Activated CD8-positive, alpha-beta memory T cell treated with anti-CD3 and anti-CD28 coated beads, Interleukin-2, amount 50 U/mL, for 1 hour (primary cell): Measurements from ENCODE around the gene OR6C1.
"Not testable (repeated sequence)": the region's sequence is repeated elsewhere in the genome, so short reads cannot be mapped to it uniquely, and the experiment has no call there.

Source experiments
- DNase-seq: peaks from one replicate; pipeline ENCODE4 v3.0.0-alpha.2; 2020; ENCODE audit errors: extremely low read depth

The OR6C1 gene

DNA sequence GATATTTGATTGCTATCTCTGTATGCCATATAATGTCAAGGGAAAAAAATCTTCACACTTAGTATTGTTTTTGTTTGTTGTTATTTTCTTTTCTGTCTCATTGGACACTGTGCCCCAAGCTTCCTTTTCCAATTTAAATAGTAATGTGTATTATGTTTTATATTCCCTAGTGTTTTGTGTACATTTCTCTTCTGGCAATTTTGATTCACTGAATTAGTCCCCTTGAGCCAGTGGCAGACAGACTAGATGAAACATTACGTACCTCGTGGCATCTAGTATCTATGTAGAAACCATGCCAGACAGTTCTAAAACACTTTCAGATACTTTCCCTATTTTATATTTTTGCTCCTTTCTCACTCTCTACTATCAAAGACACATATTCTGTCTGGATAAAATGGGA is at the start of gene OR6C1:
TSS of gene OR6C1 (plus strand) at position 301 of the 400 bp plus-strand sequence. CDS start 6,257 bp downstream, outside the sequence.
- no peak for DNase-seq

GRCh38 chr12:55280991-55281390 is 33.2 kb upstream of the OR6C1 start:
- no peak for DNase-seq

DNA sequence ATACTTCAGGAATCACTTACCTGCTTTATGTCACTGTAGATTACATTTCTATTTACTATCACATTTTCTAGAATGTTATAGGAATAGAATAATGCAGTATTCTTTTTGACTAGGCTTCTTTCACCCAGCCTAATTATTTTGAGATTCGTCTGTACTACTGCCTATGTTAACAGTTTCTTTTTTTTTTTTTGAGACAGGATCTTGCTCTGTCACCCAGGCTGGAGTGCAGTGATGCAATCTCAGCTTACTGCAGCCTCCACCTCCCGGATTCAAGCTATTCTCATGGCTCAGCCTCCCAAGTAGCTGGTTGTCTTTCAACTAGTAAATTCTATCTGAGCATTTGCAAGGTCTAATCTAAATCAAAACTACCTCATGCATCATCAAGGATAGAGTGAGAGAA is 24.1 kb upstream of the OR6C1 start:
- no peak for DNase-seq

DNA sequence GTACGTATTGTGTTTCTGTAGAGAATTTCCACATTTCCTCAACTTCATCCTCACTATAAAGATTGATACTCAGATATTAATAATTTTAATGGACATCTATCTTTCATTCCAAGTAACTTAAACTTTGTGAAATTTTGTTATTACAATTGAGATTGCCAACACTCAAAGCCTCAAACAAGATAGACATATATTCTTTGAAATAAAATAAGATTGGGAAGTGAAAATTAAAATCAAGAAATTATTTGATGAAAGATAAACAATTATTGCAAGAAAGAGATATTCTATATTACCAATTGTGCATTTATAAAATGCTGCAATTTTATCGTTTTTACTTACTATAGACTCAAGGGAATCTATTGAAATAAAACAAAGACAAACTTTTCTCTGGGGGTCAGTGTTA is 17.7 kb upstream of the OR6C1 start, which contains the start of gene OR6C6:
TSS of gene OR6C6 (minus strand) at position 101 of the 400 bp plus-strand sequence. CDS start 1,337 bp downstream, outside the sequence.
- DNase-seq = no peak

DNA sequence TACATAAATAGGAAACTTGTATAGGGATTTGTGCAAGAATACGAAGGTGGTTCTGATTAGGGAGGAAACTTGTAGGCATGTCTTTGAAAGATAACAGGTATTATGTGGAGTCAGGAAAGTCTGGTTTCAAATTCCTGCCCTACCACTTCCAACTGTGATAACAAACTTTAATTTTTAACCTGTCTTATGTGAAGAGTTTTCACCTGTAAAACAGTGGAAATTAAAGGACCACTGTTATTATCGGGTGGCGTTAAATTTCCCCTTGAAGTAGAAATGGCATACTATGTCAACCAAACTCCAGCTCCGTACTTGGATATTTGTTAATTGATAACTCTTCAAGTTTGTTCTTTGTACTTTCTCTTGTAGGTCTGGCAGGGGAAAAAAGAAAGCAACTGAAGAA is 6.1 kb downstream of the OR6C1 start:
- DNase-seq = no peak

GRCh38 chr12:55325801-55326200 is 11.7 kb downstream of the OR6C1 start:
- DNase-seq = not testable (repeated sequence)

- DNase-seq = no peak
These were observed 16.3 kb downstream of the OR6C1 start, which contains the start of gene OR6C3 for GRCh38 chr12:55330446-55330845. TSS of gene OR6C3 (plus strand) at chr12:55330746. CDS start at chr12:55331701, 955 bp downstream.

DNA sequence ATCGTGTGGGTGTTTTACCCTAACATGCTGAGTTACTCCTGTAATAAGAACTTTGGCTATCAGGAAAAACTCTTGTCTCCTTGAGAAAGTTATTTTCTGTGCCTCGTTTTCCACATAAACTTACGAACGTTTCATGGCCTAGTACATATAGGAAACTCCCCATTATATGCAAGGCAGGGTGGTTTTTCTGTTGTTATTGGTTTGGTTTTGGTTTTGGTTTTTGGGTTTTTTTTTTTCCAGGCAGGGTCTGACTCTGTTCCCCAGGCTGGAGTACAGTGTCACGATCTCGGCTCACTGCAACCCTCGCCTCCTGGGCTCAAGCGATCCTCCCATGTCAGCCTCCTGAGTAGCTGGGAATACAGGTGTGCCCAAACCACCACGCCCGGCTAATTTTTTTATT is 21.9 kb downstream of the OR6C1 start:
- DNase-seq = no peak

DNA sequence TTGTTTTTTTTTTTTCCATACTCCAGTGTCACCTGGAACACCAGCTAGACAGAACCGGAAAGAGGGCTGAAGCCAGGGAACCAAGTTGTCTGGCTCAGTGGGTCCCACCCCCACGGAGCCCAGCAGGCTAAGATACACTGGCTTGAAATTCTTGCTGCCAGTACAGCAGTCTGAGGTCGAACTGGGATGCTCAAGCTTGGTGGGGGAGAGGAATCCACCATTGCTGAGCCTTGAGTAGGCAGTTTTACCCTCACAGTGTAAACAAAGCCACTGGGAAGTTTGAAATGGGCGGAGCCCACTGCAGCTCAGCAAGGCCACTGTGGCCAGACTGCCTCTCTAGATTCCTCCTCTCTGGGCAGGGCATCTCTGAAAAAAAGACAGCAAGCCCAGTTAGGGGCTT is 41.2 kb downstream of the OR6C1 start:
- not testable (repeated sequence) for DNase-seq

GRCh38 chr12:55362675-55363074 is 48.5 kb downstream of the OR6C1 start, which contains the start of gene OR6C75:
TSS of gene OR6C75 (plus strand) at chr12:55362975. CDS start at chr12:55365111, 2,136 bp downstream.
- DNase-seq = no peak

DNA sequence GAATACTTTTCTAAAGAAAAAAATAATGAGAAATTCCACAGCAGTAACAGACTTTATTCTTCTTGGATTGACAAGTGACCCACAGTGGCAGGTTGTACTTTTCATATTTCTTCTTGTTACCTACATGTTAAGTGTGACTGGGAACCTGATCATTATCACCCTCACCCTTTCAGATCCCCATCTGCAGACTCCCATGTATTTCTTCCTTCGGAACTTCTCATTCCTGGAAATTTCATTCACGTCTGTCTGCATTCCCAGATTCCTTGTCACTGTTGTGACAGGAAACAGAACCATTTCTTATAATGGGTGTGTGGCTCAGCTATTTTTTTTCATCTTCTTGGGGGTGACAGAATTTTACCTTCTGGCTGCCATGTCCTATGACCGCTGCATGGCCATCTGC is 50.9 kb downstream of the OR6C1 start:
- DNase-seq = no peak
